Measurements from ENCODE around the gene FSTL3. TPM values are rescaled to one million over a fixed set of nuclear protein-coding genes. Genes with fewer than 3 reads are reported as not detected.

FSTL3 gene
- total RNA-seq, 1 experiment from 2014 or later = 40.9 TPM

- no peaks in the 10 kb centered on the region for H3K79me2 ChIP-seq (ENCODE audit: low read depth)
- H3K4me1 ChIP-seq (replicated peaks; ENCODE audit: insufficient read depth) = peaks cover under 1% of the 10 kb centered on the region
- TF ChIP-seq CTCF (conservative IDR thresholded peaks at IDR 0.05) = no peak
- TF ChIP-seq EZH2 (IDR thresholded peaks at IDR 0.05; ENCODE audit: low read depth) = no peak
- H3K4me3 ChIP-seq = no peak overlapping the region
- H3K9me2 ChIP-seq (ENCODE audit: insufficient read depth) = no peaks in the 10 kb centered on the region
- CTCF ChIA-PET = no interaction called here
- H3K9me3 ChIP-seq (ENCODE audit: insufficient read depth, low read depth) = no peaks in the 10 kb centered on the region
- H3K27ac ChIP-seq = no peak overlapping the region
- H4K20me1 ChIP-seq (ENCODE audit: insufficient read depth) = 0 out of 2 replicates have a peak, but pooled peaks cover 2% of the 10 kb centered on the region
- no TSS peak for BruUV-seq (replicated peaks)
- DNase-seq = no peak
- POLR2A ChIA-PET (ENCODE audit: unreplicated experiment) = no interaction called here
- peaks cover 6% of the 10 kb centered on the region; the same call in 1 of the 2 replicates for H3F3A ChIP-seq (ENCODE audit: insufficient read depth, low read depth)
- no peak overlapping the region for H3K4me2 ChIP-seq
- no peaks in the 10 kb centered on the region for H3K27me3 ChIP-seq (ENCODE audit: insufficient read depth, low read depth)
- intact Hi-C loops (cut with micrococcal nuclease; ENCODE audit: unreplicated experiment) = no loop called here
- no peak overlapping the region for H2AFZ ChIP-seq
- H3K36me3 ChIP-seq (ENCODE audit: low read depth) = no peaks in the 10 kb centered on the region
Observed at GRCh38 chr19:644363-644762, 31.8 kb upstream of the FSTL3 start.

- ChIA-PET POLR2A (ENCODE audit: unreplicated experiment) (no interaction called here), CTCF (no interaction called here)
- Histone ChIP-seq H3K9me3 (ENCODE audit: insufficient read depth, low read depth) (no peaks in the 10 kb centered on the region), H4K20me1 (ENCODE audit: insufficient read depth) (0 out of 2 replicates have a peak, but pooled peaks cover 4% of the 10 kb centered on the region), H3K36me3 (ENCODE audit: low read depth) (no peaks in the 10 kb centered on the region), H3F3A (ENCODE audit: insufficient read depth, low read depth) (peaks cover 6% of the 10 kb centered on the region; the same call in 1 of the 2 replicates), H3K27ac (no peak overlapping the region), H3K27me3 (ENCODE audit: insufficient read depth, low read depth) (no peaks in the 10 kb centered on the region), H3K4me3 (no peak overlapping the region), H2AFZ (no peak overlapping the region), H3K4me2 (no peak overlapping the region), H3K4me1 (replicated peaks; ENCODE audit: insufficient read depth) (no peaks in the 10 kb centered on the region), H3K79me2 (ENCODE audit: low read depth) (no peaks in the 10 kb centered on the region), H3K9me2 (ENCODE audit: insufficient read depth) (no peaks in the 10 kb centered on the region)
- intact Hi-C loops (cut with micrococcal nuclease; ENCODE audit: unreplicated experiment) = no loop called here
- no peak for DNase-seq
- no TSS peak for BruUV-seq (replicated peaks)
- no peak for TF ChIP-seq EZH2 (IDR thresholded peaks at IDR 0.05; ENCODE audit: low read depth)
- TF ChIP-seq CTCF (conservative IDR thresholded peaks at IDR 0.05) = no peak
Observed at GRCh38 chr19:644789-645188, 31.4 kb upstream of the FSTL3 start.

GRCh38 chr19:645912-646778, 30.0 kb upstream of the FSTL3 start:
- ChIA-PET CTCF (no interaction called here), POLR2A (ENCODE audit: unreplicated experiment) (no interaction called here)
- BruUV-seq (replicated peaks) = no TSS peak
- intact Hi-C loops (cut with micrococcal nuclease; ENCODE audit: unreplicated experiment) = no loop called here
- TF ChIP-seq EZH2 (IDR thresholded peaks at IDR 0.05; ENCODE audit: low read depth) (no peak), CTCF (conservative IDR thresholded peaks at IDR 0.05) (no peak)
- Histone ChIP-seq H2AFZ (no peak overlapping the region), H4K20me1 (ENCODE audit: insufficient read depth) (peaks cover 5% of the 10 kb centered on the region; the same call in 1 of the 2 replicates), H3K36me3 (ENCODE audit: low read depth) (no peaks in the 10 kb centered on the region), H3K79me2 (ENCODE audit: low read depth) (no peaks in the 10 kb centered on the region), H3F3A (ENCODE audit: insufficient read depth, low read depth) (peaks cover 6% of the 10 kb centered on the region; the same call in 1 of the 2 replicates), H3K27ac (no peak overlapping the region), H3K4me2 (no peak overlapping the region), H3K9me2 (ENCODE audit: insufficient read depth) (no peaks in the 10 kb centered on the region), H3K4me1 (replicated peaks; ENCODE audit: insufficient read depth) (no peaks in the 10 kb centered on the region), H3K27me3 (ENCODE audit: insufficient read depth, low read depth) (no peaks in the 10 kb centered on the region), H3K4me3 (no peak overlapping the region), H3K9me3 (ENCODE audit: insufficient read depth, low read depth) (no peaks in the 10 kb centered on the region)
- DNase-seq = no peak

Measured in PC-9 (cell line).